Astrocyte (in vitro differentiated cells and primary cell): ENCODE results near the gene YEATS4.

Experiments used
- CTCF ChIP-seq: IDR thresholded peaks from 2 replicates; pipeline ENCODE4 v1.5.1; 2011; ENCODE audit warnings: low read depth, mild to moderate bottlenecking, inconsistent platforms, low read length, moderate library complexity; ENCODE audit not compliant: insufficient read depth
- EZH2 ChIP-seq: IDR thresholded peaks from 2 replicates; pipeline ENCODE4 v1.6.1; 2012; ENCODE audit warnings: mild to moderate bottlenecking, low read length, inconsistent platforms; ENCODE audit not compliant: insufficient read depth

DNA sequence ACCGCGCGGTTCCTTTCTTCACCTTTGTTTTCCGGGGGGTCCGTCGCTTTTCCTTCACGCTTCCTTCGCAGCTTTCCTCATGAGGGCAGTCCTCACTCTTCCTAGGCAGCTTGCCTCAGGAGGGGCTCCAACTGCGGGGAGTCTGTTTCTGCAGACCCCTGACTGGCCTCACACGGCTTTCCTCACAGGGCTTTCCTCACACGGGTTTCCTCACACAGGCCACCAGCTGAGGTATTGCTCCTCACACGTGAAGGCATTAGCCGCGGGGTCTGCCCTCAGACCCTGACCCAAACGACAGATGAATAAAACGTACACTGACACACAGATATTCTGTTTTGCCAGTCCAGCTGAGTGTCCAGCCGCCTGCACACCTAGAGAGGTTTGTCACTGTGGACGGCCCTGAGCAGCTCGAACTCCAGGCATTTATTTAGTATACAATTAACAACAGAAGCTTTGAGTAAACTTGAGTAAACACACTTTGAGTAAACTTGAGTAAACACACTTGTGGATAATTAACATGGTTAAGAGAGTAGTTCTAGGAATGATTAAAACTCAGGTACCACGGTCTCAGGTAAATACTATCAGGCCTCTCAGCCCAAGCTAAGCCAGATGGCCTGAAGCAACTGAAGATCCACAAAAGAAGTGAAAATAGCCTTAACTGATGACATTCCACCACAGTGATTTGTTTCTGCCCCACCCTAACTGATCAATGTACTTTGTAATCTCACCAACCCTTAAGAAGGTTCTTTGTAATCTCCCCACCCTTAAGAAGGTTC lies 27.4 kb upstream of the YEATS4 start:
- TF ChIP-seq CTCF, result no peak
- no peak for TF ChIP-seq EZH2
